Activated T-helper 9 cell treated with anti-CD3 and anti-CD28 coated beads, Interleukin-2, amount 50 U/mL, for 16 hours (primary cell): Measurements from ENCODE around the gene SORBS1.

Experiments used
- DNase-seq: peaks from one replicate; pipeline ENCODE4 v3.0.0-alpha.2; 2020; ENCODE audit warnings: low read depth

The SORBS1 gene

GRCh38 chr10:95346715-95347401, 214.3 kb downstream of the SORBS1 start:
- no peak for DNase-seq

- no peak for DNase-seq
Observed at GRCh38 chr10:95343573-95343972, 217.6 kb downstream of the SORBS1 start.

DNA sequence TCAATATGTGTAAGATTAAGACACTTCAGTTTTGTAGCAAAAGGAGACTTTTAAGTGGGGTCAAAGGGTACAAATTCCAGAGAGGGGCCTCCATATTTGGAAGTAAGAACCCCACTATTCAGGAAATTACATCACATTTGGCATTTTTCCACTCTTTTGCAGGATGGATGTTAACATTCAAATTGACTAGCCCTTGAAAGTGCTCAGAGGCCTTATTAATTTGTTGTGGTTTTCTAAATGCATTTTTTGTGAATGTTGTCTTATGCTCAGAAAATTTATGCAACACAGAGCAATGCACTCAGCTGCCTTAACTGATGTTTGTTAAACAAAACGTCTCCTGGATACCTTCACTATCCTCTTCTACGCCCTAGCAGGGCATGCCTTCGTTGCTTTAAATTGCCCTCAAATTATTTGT, 219.4 kb downstream of the SORBS1 start:
- no peak for DNase-seq

DNA sequence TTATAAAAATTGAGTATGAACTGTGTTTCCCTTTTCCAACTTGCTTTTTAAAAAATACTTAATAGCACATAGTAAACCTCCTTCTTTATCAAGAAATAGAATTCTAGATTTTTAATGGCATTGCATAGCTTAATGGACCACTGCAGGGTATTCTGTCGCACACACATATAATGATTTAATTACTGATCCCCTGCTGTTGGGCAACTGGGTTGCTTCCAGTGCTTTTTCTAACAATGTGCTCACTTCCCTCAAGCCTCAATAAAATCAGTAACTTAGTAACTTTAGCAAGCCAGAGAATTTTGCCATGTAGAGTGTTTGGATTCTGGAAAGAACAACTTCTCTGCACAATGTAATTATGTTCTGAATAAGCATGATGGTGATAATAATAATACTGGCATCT, 221.3 kb downstream of the SORBS1 start:
- no peak for DNase-seq

- no peak for DNase-seq
Observed at GRCh38 chr10:95337423-95338160, 223.6 kb downstream of the SORBS1 start.

DNA sequence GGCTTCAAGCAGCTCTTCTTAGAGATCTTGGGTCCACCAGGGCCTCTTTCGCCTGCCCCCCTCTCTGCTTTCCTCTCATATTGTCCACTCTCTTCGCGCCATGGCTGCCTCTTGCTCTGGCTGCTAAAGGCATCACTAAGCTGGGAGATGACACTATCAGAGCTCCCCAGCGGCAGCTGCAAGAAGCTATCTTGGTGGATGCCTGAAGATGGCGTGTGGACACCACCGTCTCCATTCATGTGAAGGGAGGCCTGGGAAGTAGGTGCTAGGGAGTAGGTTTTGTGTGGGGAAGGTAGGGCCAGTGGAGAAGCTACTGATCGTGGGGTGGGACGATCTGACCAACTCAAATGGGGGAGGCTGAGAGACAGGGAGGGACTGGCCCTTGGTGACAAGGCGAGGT, 224.5 kb downstream of the SORBS1 start:
- no peak for DNase-seq

GRCh38 chr10:95335933-95336699, 225.1 kb downstream of the SORBS1 start:
- no peak for DNase-seq

DNA sequence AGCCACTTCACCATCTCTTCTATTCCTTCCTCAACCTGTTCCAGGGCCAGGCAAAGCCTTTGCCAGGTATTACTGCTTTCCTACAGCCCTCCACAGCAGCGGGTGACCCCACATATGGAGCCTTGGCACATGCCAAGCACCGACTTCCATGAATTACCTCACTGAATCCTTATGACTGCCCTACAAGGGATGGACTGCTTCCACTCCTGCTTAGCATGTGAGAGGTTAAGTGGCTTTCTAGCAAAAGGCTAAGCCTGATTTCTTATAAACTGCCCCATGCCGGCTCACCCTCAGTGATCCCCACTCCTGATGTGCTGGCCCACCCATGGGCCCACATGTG, 226.4 kb downstream of the SORBS1 start:
- no peak for DNase-seq

- DNase-seq, result no peak
Observed at GRCh38 chr10:95333997-95334804, 227.0 kb downstream of the SORBS1 start.

DNA sequence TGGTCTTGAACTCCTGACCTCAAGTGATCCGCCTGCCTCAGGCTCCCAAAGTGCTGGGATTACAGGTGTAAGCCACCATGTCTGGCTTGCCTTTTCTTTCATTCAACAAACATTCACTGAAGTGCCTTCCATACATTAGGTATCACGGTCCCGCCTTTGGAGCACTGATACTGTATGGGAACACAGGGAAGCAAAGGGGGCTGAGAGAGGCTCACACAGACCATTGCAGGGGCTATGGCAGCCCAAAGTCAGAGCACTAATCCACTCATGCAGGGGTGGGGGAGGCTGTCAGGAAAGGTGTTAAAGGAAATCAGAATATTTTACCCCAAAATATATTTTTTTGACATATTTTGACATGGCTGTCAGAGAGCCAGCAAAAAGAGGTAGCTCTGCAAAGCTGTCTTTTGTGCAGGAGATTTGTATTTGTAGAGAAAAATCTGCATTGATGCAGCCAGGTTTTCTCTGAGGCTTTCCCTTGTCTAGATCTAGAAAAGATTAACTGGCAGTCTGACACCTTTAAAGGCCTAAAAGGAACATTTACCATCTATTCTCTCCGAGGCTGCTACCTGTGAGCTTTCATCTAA, 228.4 kb downstream of the SORBS1 start:
- no peak for DNase-seq

DNA sequence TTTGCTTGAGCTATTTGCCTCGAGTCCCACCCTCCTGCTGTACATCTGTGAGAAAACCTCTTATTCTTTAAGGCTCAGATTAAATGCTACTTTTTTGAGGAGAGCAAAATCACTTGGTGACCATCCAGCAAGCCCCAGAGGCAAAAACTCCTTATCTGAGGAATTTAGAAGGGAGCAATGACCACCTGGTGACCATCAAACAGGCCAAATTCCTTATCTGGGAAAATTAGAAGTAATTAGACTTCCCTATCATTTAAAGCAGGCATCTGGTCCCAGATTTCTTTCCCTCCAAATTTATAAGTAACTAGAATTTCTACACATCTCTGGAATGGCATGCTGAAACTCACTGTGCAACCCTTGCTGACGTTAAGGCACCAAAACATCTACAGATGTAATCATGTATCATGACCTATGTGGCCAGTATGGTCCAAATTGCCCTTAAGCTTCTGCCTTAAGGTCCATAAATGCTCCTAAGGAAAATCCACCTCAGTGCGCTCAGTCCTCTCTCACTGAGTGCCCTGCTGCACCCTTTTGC, 229.5 kb downstream of the SORBS1 start:
- no peak for DNase-seq

DNA sequence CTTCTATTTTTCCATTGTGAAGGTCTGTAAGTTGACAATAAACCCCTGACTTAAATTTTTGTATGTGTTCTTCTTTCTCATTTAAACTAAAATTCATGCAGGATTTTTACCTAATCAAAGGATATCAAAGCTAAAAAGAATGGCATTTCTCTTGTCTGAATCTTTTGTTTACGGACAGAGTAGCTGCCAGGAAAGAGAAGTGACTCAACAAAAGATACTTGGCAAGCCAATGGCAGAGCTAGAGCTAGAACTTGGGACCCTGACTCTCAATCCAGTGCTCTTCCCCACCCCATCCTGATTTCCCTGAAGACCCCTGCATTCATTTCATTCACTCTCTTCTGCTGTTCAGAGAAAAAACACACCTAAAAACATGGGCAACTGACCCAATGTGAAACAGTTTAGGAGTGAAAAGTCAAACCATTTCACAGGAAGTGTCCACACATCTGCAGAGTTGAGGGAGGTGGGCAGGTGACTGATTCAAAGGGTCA, 230.2 kb downstream of the SORBS1 start:
- no peak for DNase-seq

DNA sequence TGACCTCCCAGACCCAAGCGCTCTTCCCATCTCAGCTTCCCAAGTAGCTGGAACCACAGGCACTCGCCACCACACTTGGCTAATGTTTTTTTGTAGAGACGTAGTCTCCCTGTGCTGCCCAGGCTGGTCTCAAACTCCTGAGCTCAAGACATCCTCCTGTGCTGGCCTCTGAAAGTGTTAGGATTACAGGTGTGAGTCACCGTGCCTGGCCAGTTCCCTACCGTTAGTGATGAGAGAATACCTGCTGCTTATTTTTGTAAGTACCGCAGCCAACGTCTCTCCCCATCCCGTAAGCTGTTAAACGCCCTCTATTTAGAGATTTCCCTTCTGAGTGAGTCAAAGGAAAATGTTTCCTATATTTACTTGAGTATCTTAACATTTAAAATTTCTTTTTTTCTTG, 231.9 kb downstream of the SORBS1 start:
- no peak for DNase-seq

DNA sequence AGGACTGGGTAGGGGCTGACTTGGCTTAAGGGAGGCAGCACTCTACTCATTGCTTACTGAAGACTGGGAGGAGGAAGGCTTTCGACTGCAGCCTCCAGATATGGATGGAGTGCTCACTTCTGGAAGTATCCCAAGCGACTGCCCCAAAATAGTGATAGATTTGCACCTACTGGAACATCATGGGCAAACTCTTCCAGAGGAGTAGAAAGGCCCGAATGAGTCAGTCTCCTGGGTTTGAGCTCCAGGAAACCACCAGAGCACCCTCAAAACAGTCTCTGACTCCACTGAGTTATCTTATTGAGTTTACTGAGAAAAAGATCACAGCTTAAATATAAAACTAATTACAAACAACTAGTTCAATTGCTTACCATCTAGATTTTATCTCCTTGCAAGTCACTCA, 233.2 kb downstream of the SORBS1 start:
- DNase-seq, result no peak

GRCh38 chr10:95327367-95327766, 233.8 kb downstream of the SORBS1 start:
- DNase-seq, result no peak

DNA sequence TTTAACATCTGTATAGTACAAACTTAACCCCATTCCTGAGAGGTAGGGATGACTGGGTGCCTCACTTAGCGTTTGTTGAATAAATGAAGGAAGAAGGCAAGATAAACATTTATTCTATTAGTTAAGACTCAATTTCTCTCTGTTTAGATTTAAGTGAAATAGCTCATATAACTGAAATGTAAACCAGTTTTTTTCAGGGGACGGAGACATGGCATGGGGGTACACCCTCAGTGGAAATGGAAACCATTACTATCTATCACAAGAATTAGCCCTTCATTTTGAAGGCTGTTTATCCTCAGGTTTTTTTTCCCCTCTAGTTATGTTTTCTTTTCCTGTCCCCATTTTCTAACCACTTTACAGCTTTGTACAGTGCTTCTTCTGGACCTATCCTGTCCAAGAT, 234.8 kb downstream of the SORBS1 start:
- no peak for DNase-seq

- DNase-seq, result no peak
Observed at GRCh38 chr10:95325863-95326262, 235.3 kb downstream of the SORBS1 start.

DNA sequence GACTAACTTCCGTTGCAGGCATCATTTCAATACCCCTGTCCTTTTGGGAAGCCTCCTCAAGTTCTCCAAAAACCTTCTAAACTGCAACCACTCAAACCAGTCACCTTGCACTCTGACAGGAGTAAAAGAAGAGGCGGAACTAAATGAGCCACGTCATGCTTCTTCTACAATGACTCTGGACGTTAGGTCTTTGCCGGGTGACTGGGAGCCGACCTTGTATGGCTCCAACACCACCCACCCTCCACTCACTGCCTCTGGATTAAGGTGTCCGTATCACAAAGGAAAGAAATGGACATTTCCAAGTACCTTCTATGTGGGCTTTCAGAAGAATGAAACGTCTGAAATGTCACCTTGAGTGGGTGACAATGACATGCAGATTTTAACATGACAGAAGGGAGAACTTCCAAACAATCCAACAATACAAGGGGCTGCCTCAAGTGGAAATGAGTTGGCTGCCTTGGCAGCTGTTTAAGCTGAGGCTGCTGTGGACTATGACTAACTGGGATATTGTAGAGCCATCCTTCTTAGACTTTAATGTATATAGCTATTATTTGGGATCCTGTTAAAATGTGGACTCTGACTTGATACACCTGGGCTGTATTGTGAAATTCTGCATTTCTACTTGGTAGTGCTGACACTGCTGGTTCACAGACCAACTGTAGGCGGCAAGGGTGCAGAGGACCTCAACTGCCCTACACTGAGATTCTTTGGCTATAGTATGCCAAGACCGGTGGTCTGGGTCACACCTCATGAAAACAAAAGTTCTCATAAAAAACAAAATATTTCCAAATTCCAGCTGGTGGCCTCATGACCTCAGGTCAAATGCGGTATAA, 236.5 kb downstream of the SORBS1 start:
- DNase-seq, result no peak

DNA sequence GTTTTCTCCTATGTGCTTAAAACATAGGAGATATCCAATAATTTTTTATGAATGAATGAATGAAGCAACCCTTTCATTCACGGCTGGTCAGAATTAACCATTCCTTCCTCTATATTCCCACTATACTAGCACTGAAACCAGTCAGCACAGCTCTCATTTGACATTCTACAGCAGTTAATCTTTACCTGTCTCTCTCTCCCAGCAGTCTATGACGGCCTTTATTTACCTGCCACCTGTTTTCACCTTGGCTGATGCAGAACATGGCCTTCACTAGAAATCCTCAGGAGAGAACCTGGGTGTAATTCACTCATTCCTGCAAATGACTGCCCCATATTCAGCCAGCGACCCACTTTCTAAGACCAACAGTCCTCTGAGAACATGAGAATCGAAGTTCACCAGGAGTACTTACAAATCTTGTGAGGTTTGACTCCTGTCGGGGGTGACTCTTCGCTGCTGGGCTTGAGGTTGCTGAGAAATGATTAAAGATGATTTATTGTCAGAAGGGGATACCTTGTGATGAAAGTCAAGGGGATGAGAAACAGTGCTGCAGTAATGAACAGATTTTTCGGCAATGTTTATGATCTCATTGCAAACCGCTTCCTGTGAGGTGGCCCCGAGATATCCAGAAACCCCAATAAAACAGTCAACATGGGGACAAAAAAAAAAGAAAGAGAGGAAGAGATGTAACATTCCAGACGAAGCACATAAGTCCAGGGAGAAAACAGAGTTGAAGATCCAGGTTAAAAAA, 239.4 kb downstream of the SORBS1 start:
- no peak for DNase-seq

DNA sequence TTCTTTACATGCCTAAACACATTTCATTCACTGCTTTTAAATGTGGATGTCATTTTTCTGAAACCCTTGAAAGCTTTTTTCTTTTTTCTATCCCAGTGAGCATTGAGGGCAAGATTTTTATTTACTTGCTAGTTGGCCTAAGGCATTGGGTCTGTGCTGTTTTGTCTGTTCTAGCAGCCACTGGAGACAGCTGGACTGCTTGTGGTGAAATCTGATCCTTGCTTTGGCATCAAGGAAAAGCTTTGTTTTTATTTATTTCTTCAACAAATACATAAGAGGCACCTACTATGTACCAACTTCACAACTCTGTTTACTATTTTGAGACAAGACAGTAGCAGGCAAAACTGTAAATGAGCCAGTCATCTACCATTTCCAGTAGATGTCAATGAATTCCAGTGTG, 241.9 kb downstream of the SORBS1 start:
- DNase-seq, result no peak
